GM10266 (cell line): ENCODE data around the gene BACH1.

ENCODE experiments used
- DNase-seq: peaks from one replicate; pipeline ENCODE4 v3.0.0; 2012; ENCODE audit errors: extremely low spot score
- TF ChIP-seq, protein P1 (sequence below): IDR thresholded peaks from 2 replicates; pipeline ENCODE4 v1.5.1; 2012; ENCODE audit warnings: mild to moderate bottlenecking, low read depth; ENCODE audit not compliant: control insufficient read depth, insufficient read depth; ENCODE audit errors: missing control alignments

BACH1 gene

DNA sequence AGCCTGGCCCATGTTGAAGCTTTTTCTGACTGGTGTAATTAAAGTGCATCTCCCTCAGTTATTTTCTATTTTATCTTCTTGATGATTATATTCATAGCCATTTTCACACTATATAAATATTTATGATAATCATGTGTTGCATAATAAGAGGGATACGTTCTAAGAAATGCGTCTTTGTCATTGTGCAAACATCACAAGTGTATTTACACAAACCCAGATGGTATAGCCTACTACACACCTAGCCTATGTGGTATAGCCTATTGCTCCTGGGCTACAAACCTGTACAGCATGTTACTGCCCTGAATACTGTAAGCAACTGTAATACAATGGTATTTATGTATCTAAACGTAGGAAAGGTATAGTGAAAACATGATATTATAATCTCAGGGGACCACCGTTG is 88.1 kb downstream of the BACH1 start:
- DNase-seq = no peak
- TF ChIP-seq, protein P1, sequence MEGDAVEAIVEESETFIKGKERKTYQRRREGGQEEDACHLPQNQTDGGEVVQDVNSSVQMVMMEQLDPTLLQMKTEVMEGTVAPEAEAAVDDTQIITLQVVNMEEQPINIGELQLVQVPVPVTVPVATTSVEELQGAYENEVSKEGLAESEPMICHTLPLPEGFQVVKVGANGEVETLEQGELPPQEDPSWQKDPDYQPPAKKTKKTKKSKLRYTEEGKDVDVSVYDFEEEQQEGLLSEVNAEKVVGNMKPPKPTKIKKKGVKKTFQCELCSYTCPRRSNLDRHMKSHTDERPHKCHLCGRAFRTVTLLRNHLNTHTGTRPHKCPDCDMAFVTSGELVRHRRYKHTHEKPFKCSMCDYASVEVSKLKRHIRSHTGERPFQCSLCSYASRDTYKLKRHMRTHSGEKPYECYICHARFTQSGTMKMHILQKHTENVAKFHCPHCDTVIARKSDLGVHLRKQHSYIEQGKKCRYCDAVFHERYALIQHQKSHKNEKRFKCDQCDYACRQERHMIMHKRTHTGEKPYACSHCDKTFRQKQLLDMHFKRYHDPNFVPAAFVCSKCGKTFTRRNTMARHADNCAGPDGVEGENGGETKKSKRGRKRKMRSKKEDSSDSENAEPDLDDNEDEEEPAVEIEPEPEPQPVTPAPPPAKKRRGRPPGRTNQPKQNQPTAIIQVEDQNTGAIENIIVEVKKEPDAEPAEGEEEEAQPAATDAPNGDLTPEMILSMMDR = no peak

DNA sequence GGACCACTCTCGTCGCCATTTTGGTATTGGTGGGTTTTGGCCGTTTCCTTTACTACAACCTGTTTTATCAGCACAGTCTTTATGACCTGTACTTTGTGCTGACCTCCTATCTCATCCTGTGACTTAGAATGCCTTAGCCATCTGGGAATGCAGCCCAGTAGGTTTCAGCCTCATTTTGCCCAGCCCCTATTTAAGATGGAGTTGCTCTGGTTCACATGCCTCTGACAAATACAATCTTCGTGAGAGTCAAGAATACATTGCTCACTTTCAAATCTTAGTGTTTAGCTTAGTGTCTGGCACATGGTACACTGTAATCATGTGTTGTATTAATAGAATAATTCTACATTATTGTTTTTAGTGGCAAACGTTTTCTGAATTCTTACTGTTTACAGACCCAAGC is 88.9 kb downstream of the BACH1 start:
- DNase-seq = no peak
- TF ChIP-seq, protein P1 = no peak

DNA sequence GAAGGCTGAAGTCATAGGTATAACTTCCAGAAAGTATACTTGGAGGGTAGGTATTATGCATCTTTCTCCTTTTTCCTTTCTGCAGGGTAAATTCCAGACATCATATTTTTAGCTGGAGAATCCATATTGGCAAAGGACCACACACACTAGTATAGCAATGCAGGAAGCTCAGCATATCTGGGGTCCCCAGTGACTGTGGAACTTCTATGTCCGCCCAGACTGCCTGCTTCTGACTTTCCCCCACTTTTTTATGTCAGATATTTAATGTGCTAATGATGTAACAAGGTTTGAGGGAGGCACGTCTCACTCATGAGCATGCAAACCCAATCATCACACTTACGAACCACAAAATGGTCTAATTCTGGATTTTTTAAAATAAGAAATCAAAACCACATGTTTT is 90.4 kb downstream of the BACH1 start:
- no peak for DNase-seq
- TF ChIP-seq, protein P1 = no peak

DNA sequence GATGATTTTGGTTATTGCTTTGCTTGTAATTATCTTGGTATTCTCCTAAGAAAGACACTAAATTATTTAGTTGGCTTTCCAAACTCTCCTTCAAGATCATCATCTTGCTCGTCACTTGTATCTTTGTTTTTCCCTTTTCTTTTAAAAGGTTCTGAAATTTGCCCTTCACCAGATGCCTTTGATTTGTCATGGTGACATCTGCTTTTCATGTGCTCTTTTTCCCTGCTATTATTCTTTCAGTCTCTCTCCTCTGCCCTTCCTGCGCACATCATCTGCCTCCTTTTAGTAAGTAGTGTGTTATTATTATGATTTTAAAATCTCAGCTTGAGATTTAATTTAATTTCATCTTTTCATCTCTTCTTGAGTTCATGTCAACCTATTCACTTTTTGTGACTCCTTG is 92.1 kb downstream of the BACH1 start:
- DNase-seq = no peak
- TF ChIP-seq, protein P1 = no peak

DNA sequence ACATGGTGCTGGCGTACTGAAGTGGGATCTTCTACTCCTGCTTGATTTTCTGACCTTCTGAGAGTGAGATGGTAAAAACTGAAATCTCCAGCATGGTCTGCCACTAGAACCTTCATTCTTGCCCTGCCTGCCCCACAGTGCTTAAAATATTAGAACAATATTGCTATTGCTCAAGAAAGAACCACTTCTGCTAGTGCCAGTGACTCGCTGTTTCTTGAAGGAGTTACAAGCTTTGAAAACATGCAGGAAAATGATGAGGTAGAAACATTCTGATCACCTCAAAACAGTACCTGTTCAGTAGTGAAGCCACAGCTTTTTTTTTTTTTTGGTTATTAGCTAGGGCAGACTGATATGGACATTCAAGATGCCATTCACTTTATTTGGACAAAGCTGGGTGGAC is 95.3 kb downstream of the BACH1 start:
- no peak for DNase-seq
- TF ChIP-seq, protein P1 = no peak
